ENCODE results near the gene PMF1. TPM values are rescaled to one million over a fixed set of nuclear protein-coding genes. Genes with fewer than 3 reads are reported as not detected.

Gene PMF1
- total and polyA plus RNA-seq, 2 donors (not counting 3 experiments of a cell fraction or from before 2014, with no cell fraction given) = 58.4 to 134 TPM

DNA sequence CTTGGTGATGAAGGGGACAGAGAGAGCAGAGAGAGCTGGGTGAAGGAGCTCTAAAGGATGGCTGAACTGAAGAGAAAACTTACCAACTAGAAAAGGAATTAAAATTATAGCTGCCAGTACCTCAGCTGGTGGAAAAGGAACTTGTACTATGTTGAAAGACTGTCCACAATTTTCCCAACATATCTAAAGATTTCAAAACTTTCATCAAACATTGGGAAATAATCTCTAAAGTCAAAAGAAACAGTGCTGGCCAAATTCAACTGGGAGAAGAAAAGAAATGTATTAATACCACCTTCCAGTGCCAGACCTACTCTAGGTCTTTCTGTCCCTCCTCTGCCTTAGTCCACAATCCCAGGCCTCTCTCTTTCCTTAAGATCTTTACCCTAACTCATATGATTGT is 63.7 kb downstream of the PMF1 start:
- CTCF ChIA-PET = no interaction called here
- H3K9me1 ChIP-seq (replicated peaks; ENCODE audit: control insufficient read depth, extremely low read depth, insufficient read depth, low read length) = no peaks in the 10 kb centered on the region
- POLR2A ChIA-PET = interaction anchor here (0.7 kb wide), 1 partner anchor 17 kb away, joined by 4 read pairs; no protein-coding TSS in a partner anchor
- H2AFZ ChIP-seq (ENCODE audit: low read depth, low read length) = no peak overlapping the region
- peaks cover 35% of the 10 kb centered on the region for H3K79me2 ChIP-seq (ENCODE audit: control insufficient read depth, insufficient read depth, low read length)
- DNase-seq (ENCODE audit: low read depth, low spot score) (no peak), FAIRE-seq (no peak)
- peaks cover 2% of the 10 kb centered on the region for H4K20me1 ChIP-seq (replicated peaks; ENCODE audit: control insufficient read depth, extremely low read depth, insufficient read depth, low read length)
- intact Hi-C loops (cut with micrococcal nuclease) (no loop called here), dilution Hi-C loops (cut with MboI; ENCODE audit: extremely low pct_ligation_motif_present, low sequenced_read_pairs) (no loop called here)
- no peak overlapping the region for H3K4me2 ChIP-seq (ENCODE audit: insufficient read depth, low read length)
- H3K4me1 ChIP-seq (ENCODE audit: control insufficient read depth, extremely low read depth, insufficient read depth, low read length) = peaks cover 6% of the 10 kb centered on the region
- H3K27me3 ChIP-seq (ENCODE audit: control insufficient read depth in 2 of 2, insufficient read depth in 2 of 2, low read length in 2 of 2) = no peaks in the 10 kb centered on the region
- no peak overlapping the region for H3K27ac ChIP-seq (ENCODE audit: insufficient read depth, low read depth, low read length)
- TF ChIP-seq POLR2AphosphoS5 (IDR thresholded peaks at IDR 0.05; ENCODE audit: insufficient read depth, low read depth, low read length) (no peak), FOS (IDR thresholded peaks at IDR 0.05; ENCODE audit: borderline replicate concordance, insufficient read depth, low read length) (no peak), MYC (IDR thresholded peaks at IDR 0.05; ENCODE audit: low read depth, low read length) (no peak), EZH2 (IDR thresholded peaks at IDR 0.05; ENCODE audit: borderline replicate concordance, low read depth, low read length, severe bottlenecking) (no peak)
- no peaks in the 10 kb centered on the region for H3K9me3 ChIP-seq (replicated peaks; ENCODE audit: control insufficient read depth, insufficient read depth, low read length)
- H3K36me3 ChIP-seq (ENCODE audit: control insufficient read depth in 2 of 2, extremely low read depth in 1 of 2, insufficient read depth in 2 of 2, low read length in 2 of 2) = peaks cover 21 to 43% of the 10 kb centered on the region in 2 experiments
- no peak overlapping the region for H3K4me3 ChIP-seq (replicated peaks in 1 of 3; ENCODE audit: insufficient read depth in 1 of 3, low read depth in 1 of 3, low read length in 3 of 3)
- no TSS peak for BruUV-seq (replicated peaks)
- no peak overlapping the region for H3K9ac ChIP-seq (replicated peaks; ENCODE audit: extremely low read depth, insufficient read depth, low read length)

DNA sequence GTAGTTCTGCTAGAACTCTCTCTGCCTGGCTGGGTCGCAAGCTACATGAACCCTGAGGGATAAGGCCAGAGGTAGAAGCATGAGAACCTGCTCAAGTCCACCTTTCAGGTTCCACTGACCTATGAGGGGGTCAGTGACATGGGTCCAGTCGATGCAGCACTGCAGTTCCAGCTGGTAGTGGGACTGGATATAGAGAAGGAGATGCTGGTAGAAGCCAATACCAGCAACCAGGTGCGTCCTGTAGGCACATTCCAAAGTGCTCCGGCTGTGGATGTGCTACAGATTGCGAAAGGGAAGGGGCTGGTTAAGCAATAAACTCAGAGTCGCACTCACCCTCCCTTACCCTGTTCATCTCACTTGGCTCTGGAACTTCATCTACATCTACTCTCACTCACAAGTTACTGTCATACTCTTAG is 64.2 kb downstream of the PMF1 start:
- no peaks in the 10 kb centered on the region for H3K9me1 ChIP-seq (replicated peaks; ENCODE audit: control insufficient read depth, extremely low read depth, insufficient read depth, low read length)
- DNase-seq (ENCODE audit: low read depth, low spot score) (no peak), FAIRE-seq (no peak)
- no peaks in the 10 kb centered on the region for H3K27me3 ChIP-seq (ENCODE audit: control insufficient read depth in 2 of 2, insufficient read depth in 2 of 2, low read length in 2 of 2)
- H4K20me1 ChIP-seq (replicated peaks; ENCODE audit: control insufficient read depth, extremely low read depth, insufficient read depth, low read length) = peaks cover 2% of the 10 kb centered on the region
- no peak overlapping the region for H3K4me3 ChIP-seq (replicated peaks in 1 of 3; ENCODE audit: insufficient read depth in 1 of 3, low read depth in 1 of 3, low read length in 3 of 3)
- peaks cover 19 to 38% of the 10 kb centered on the region in 2 experiments for H3K36me3 ChIP-seq (ENCODE audit: control insufficient read depth in 2 of 2, extremely low read depth in 1 of 2, insufficient read depth in 2 of 2, low read length in 2 of 2)
- H2AFZ ChIP-seq (ENCODE audit: low read depth, low read length) = no peak overlapping the region
- no peak overlapping the region for H3K4me2 ChIP-seq (ENCODE audit: insufficient read depth, low read length)
- BruUV-seq (replicated peaks) = no TSS peak
- peaks cover 10% of the 10 kb centered on the region for H3K4me1 ChIP-seq (ENCODE audit: control insufficient read depth, extremely low read depth, insufficient read depth, low read length)
- TF ChIP-seq JUN (IDR thresholded peaks at IDR 0.05; ENCODE audit: borderline replicate concordance, insufficient read depth, insufficient read length, low read depth) = no peak
- no peak for TF ChIP-seq POLR2A (IDR thresholded peaks at IDR 0.05; ENCODE audit: low read depth, low read length)
- intact Hi-C loops (cut with micrococcal nuclease) (no loop called here), dilution Hi-C loops (cut with MboI; ENCODE audit: extremely low pct_ligation_motif_present, low sequenced_read_pairs) (no loop called here)
- POLR2A ChIA-PET = no interaction called here
- no peak overlapping the region for H3K9ac ChIP-seq (replicated peaks; ENCODE audit: extremely low read depth, insufficient read depth, low read length)
- H3K9me3 ChIP-seq (replicated peaks; ENCODE audit: control insufficient read depth, insufficient read depth, low read length) = no peaks in the 10 kb centered on the region
- CTCF ChIA-PET = no interaction called here
- no peak overlapping the region for H3K27ac ChIP-seq (ENCODE audit: insufficient read depth, low read depth, low read length)
- peaks cover 40% of the 10 kb centered on the region for H3K79me2 ChIP-seq (ENCODE audit: control insufficient read depth, insufficient read depth, low read length)

All from endothelial cell of umbilical vein (primary cell).